Activated CD8-positive, alpha-beta T cell treated with anti-CD3 and anti-CD28 coated beads for 36 hours (primary cell): ENCODE measurements around the gene RPS14. TPM values are rescaled to one million over a fixed set of nuclear protein-coding genes. Genes with fewer than 3 reads are reported as not detected.
"Not testable (repeated sequence)": the region's sequence is repeated elsewhere in the genome, so short reads cannot be mapped to it uniquely, and the experiment has no call there.

Experiments
- ATAC-seq: fragments of 200-7000 bp; cut with Tn5 transposase; one replicate; pipeline ENCODE4 v1.10.0; 2021; ENCODE audit warnings: mild to moderate bottlenecking, moderate library complexity
- CTCF ChIA-PET: fragments of 350-600 bp; sonication (Branson Sonifier 250); formaldehyde crosslinking; loops from one replicate; lab custom pipeline; 2021; ENCODE audit warnings: antibody characterized with exemption; lab: Charles Lee
- POLR2A ChIA-PET: fragments of 350-600 bp; sonication (Branson Sonifier 250); formaldehyde crosslinking; loops from one replicate; lab custom pipeline; 2021; ENCODE audit warnings: antibody characterized with exemption; lab: Charles Lee
- DNase-seq: peaks from one replicate; pipeline ENCODE4 v3.0.0-alpha.2; 2020
- H3K27ac Mint-ChIP-seq: one replicate; pipeline ENCODE4 v1.8.0; 2021; ENCODE audit warnings: mild to moderate bottlenecking, mixed read lengths
- H3K27me3 Mint-ChIP-seq: one replicate; pipeline ENCODE4 v1.8.0; 2021; ENCODE audit warnings: mixed read lengths
- H3K36me3 Mint-ChIP-seq: one replicate; pipeline ENCODE4 v1.8.0; 2021; ENCODE audit warnings: low read depth, mixed read lengths
- H3K4me1 Mint-ChIP-seq: one replicate; pipeline ENCODE4 v1.8.0; 2021; ENCODE audit warnings: low read depth, mixed read lengths
- H3K4me3 Mint-ChIP-seq: one replicate; pipeline ENCODE4 v1.8.0; 2021; ENCODE audit warnings: mild to moderate bottlenecking, moderate library complexity, mixed read lengths
- H3K9me3 Mint-ChIP-seq: one replicate; pipeline ENCODE4 v1.8.0; 2021; ENCODE audit warnings: mixed read lengths
- CTCF ChIP-seq: fragments of 200-600 bp; IDR thresholded peaks from one replicate; pipeline ENCODE4 v1.8.0; 2022; ENCODE audit warnings: antibody characterized with exemption, mild to moderate bottlenecking
- intact Hi-C: fragments of 100-400 bp; cut with micrococcal nuclease; formaldehyde crosslinking; loops from one replicate; pipeline ENCODE4 v1.10.0; 2022
- total RNA-seq, 2 experiments: library from RNA; stranded (reverse); gene quantifications; one replicate each; pipeline ENCODE4 v1.2.3, GENCODE V29; 2021

Gene RPS14
- total RNA-seq, 2 experiments from 2014 or later: 3,542 to 3,651 TPM

- peaks cover 34% of the 10 kb centered on the region for H3K4me1 Mint-ChIP-seq
These were observed 9.4 kb upstream of the RPS14 start for GRCh38 chr5:150458802-150459557.

GRCh38 chr5:150457562-150458240, 8.2 kb upstream of the RPS14 start:
- peaks cover 34% of the 10 kb centered on the region for H3K4me1 Mint-ChIP-seq
- H3K9me3 Mint-ChIP-seq: no peaks in the 10 kb centered on the region
- H3K4me3 Mint-ChIP-seq: peak overlapping the region; percentile 5
- ATAC-seq (no peak), DNase-seq (no peak)
- no peaks in the 10 kb centered on the region for H3K36me3 Mint-ChIP-seq
- ChIA-PET CTCF (interaction anchor here (0.8 to 2.9 kb wide), 21 partner anchors 8 to 657 kb away, joined by 3 to 20 read pairs (median 4); partner anchors contain the start of genes IRGM, RBM22 and RPS14), POLR2A (interaction anchor here (1.6 to 3.6 kb wide), 3 partner anchors 8 to 389 kb away, joined by 3 to 20 read pairs (median 16); partner anchors contain the start of genes IRGM and RPS14)
- H3K27me3 Mint-ChIP-seq: no peaks in the 10 kb centered on the region
- intact Hi-C loops: loop anchor here (5.0 kb wide), 2 partner anchors 65 to 390 kb away; partner anchors contain the start of gene IRGM
- H3K27ac Mint-ChIP-seq: peak overlapping the region; percentile 11
- TF ChIP-seq CTCF: no peak

More at GRCh38 chr5:150458802-150459557, 9.4 kb upstream of the RPS14 start:
- Mint-ChIP-seq H3K4me3 (no peak overlapping the region), H3K27me3 (no peaks in the 10 kb centered on the region), H3K36me3 (no peaks in the 10 kb centered on the region), H3K9me3 (no peaks in the 10 kb centered on the region), H3K27ac (no peak overlapping the region)
- DNase-seq (peak; percentile 88), ATAC-seq (peak; percentile 92)
- intact Hi-C loops: loop anchor here (5.0 kb wide), 2 partner anchors 63 to 388 kb away; partner anchors contain the start of gene IRGM
- TF ChIP-seq CTCF: peak; percentile 80
- ChIA-PET CTCF (interaction anchor here (0.6 to 4.1 kb wide), 33 partner anchors 9 to 543 kb away, joined by 3 to 22 read pairs (median 4); partner anchors contain the start of genes IRGM, RBM22 and RPS14), POLR2A (interaction anchor here (0.7 to 2.8 kb wide), 6 partner anchors 9 to 242 kb away, joined by 3 to 16 read pairs (median 3); partner anchors contain the start of genes RBM22 and RPS14)

- no peaks in the 10 kb centered on the region for H3K27me3 Mint-ChIP-seq
- H3K4me1 Mint-ChIP-seq: peaks cover 34% of the 10 kb centered on the region
- H3K9me3 Mint-ChIP-seq: no peaks in the 10 kb centered on the region
- H3K27ac Mint-ChIP-seq: peak overlapping the region; percentile 11
- DNase-seq: no peak
- ChIA-PET POLR2A (interaction anchor here (0.7 to 3.6 kb wide), 4 partner anchors 10 to 390 kb away, joined by 3 to 20 read pairs (median 4); partner anchors contain the start of genes CD74 and IRGM), CTCF (interaction anchor here (0.8 to 2.9 kb wide), 18 partner anchors 9 to 658 kb away, joined by 3 to 12 read pairs (median 4); partner anchors contain the start of genes IRGM and RBM22)
- no peaks in the 10 kb centered on the region for H3K36me3 Mint-ChIP-seq
- no peak for ATAC-seq
- no peak for TF ChIP-seq CTCF
- no peak overlapping the region for H3K4me3 Mint-ChIP-seq
- intact Hi-C loops: loop anchor here (5.0 kb wide), 2 partner anchors 65 to 390 kb away; partner anchors contain the start of gene IRGM
These were observed 7.6 kb upstream of the RPS14 start for GRCh38 chr5:150457121-150457520.

GRCh38 chr5:150454492-150455229, 5.1 kb upstream of the RPS14 start:
- POLR2A ChIA-PET: interaction anchor here (0.9 to 3.6 kb wide), 3 partner anchors 8 to 18 kb away, joined by 3 to 20 read pairs (median 8); no protein-coding TSS in a partner anchor
- no peaks in the 10 kb centered on the region for H3K36me3 Mint-ChIP-seq
- no peaks in the 10 kb centered on the region for H3K27me3 Mint-ChIP-seq
- peaks cover 1% of the 10 kb centered on the region for H3K9me3 Mint-ChIP-seq
- TF ChIP-seq CTCF: no peak
- ATAC-seq (no peak), DNase-seq (no peak)
- intact Hi-C loops: loop anchor here (5.0 kb wide), 2 partner anchors 68 to 393 kb away; partner anchors contain the start of gene IRGM
- CTCF ChIA-PET: no interaction called here
- no peak overlapping the region for H3K4me3 Mint-ChIP-seq
- H3K4me1 Mint-ChIP-seq: peaks cover 24% of the 10 kb centered on the region
- no peak overlapping the region for H3K27ac Mint-ChIP-seq

GRCh38 chr5:150454027-150454426, 4.5 kb upstream of the RPS14 start:
- not testable (repeated sequence) for ATAC-seq

More at GRCh38 chr5:150454027-150454426, 4.5 kb upstream of the RPS14 start:
- intact Hi-C loops, POLR2A ChIA-PET, DNase-seq, H3K36me3 Mint-ChIP-seq, H3K4me3 Mint-ChIP-seq, CTCF ChIA-PET, H3K9me3 Mint-ChIP-seq, H3K27me3 Mint-ChIP-seq, H3K27ac Mint-ChIP-seq: not testable (repeated sequence)
- peaks cover 17% of the 10 kb centered on the region for H3K4me1 Mint-ChIP-seq
